ENCODE measurements around the gene RGPD3.
"Not testable (repeated sequence)": the region's sequence is repeated elsewhere in the genome, so short reads cannot be mapped to it uniquely, and the experiment has no call there.

RGPD3 gene

DNA sequence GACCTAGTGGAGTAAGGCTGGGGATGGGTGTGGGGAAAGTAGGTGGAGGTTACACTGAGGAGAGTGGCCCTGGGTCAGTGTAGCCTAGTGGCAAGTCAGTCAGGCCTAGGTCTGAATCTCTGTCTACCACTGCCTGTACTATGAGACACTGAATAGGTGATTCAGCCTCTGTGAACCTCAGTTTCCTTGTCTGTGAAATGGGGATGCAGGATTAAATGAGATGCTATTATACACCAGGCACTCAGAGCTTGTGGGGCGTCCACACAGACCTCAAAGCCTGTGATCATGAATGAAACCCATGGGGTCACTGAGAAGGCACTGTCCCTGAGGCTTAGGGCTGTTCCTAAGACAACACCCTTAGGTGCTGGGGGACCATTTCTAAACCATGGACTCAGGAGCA lies 30.3 kb upstream of the RGPD3 start:
- not testable (repeated sequence) for H3K4me3 ChIP-seq (ENCODE audit: low read length); DNase-seq (ENCODE audit: low read depth)

DNA sequence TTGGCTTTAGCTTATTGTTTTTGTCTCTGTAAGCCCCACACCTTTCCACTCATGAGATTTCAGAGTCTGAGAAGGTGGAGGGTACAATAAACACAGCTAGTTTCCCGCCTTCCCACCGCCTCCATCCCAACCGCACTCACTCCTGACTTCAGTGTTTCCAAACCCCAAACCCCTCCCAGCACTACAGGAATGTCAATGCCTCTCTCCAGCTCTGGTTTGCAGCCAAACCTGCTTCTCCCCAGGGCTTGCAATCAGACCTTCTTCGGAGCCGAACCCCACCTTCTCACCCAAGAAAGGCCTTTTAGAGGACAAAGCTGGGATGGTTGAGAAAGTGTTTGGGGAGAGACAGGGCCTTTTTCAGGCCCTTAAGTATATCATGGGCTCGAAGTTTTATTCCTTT lies 24.7 kb upstream of the RGPD3 start:
- not testable (repeated sequence) for DNase-seq (ENCODE audit: low read depth)

DNA sequence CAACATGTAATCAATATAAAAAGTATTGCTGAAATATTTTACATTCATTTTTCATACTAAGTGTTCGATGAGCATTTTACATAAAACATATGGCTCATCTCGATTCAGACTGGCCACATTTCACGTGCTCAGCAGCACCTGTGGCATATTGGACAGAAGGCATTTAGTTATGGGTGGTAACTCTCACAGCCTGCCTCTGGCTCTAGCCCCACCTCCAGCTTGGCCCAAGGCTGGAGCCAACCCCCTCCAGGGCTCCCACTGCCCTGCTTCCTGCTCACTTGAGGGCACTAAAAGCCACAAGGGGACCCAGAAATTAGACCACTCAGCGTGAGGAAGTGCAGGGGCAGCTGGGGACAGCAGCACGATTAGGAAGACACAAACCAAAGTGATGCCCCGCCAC lies 24.2 kb upstream of the RGPD3 start:
- H3K4me3 ChIP-seq (ENCODE audit: low read length), result not testable (repeated sequence)

More for the DNA sequence above, 24.7 kb upstream of the RGPD3 start:
- H3K4me3 ChIP-seq (ENCODE audit: low read length), result not testable (repeated sequence)

DNA sequence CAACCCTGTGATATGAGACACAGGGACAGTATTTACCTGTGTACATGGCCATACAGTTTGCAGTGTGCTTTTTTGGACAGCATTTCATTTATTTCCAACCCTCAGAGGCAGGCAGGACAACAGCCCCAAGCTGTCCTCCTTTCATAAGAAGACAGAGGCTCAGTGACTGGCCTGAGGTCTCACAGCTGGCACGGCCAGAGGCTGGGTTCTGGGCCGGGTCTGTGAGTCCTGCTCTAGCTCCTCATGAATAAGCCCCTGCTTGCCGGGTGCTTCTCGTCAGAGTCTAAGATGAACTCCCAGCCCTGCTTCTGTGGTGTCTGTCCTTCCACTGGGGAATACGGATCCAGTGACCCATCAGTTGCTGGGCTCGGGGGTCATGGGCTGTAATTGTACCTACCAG lies 21.5 kb upstream of the RGPD3 start:
- not testable (repeated sequence) for DNase-seq (ENCODE audit: low read depth)

More for the DNA sequence above, 24.2 kb upstream of the RGPD3 start:
- not testable (repeated sequence) for DNase-seq (ENCODE audit: low read depth)

DNA sequence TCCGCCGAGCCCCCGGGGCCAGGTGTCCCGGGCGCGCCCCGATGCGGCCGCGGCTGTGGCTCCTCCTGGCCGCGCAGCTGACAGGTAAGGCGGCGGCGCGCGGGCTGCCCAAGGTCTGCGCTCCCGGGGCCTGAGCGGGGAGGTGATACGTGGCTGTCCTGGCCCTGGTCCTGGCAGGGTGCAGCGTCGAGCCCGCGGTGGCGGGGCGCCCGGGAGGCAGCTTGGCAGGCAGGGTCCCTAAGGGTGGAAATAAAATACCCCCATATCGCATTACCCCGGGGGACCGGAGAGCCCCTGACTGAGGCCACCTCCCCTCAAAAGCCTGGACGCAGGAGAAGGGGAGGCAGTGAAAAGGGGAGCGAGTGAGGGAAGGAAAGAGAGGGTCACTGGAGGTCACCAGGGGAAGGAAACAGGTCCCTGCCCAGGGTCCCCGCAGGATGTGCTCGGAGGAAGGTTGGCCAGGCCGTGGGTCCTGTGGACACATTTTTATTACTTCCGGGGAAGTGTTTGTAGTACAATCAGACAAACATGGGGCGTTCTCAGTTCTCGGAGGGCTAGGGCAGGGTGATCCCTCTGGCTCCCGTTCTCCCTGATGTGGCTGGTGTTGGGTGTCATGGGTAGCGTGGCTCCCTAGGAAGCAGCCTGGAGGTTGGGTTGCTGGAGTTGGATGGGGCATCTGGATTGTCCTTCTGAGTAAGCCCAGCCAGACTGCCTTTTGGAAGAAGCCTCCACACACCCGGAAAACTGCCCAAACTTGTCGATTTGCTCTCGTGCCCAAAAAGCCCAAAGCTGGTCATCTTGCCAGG lies 19.4 kb upstream of the RGPD3 start:
- not testable (repeated sequence) for H3K4me3 ChIP-seq (ENCODE audit: low read length); DNase-seq (ENCODE audit: low read depth)

More for the DNA sequence above, 21.5 kb upstream of the RGPD3 start:
- H3K4me3 ChIP-seq (ENCODE audit: low read length), result not testable (repeated sequence)

DNA sequence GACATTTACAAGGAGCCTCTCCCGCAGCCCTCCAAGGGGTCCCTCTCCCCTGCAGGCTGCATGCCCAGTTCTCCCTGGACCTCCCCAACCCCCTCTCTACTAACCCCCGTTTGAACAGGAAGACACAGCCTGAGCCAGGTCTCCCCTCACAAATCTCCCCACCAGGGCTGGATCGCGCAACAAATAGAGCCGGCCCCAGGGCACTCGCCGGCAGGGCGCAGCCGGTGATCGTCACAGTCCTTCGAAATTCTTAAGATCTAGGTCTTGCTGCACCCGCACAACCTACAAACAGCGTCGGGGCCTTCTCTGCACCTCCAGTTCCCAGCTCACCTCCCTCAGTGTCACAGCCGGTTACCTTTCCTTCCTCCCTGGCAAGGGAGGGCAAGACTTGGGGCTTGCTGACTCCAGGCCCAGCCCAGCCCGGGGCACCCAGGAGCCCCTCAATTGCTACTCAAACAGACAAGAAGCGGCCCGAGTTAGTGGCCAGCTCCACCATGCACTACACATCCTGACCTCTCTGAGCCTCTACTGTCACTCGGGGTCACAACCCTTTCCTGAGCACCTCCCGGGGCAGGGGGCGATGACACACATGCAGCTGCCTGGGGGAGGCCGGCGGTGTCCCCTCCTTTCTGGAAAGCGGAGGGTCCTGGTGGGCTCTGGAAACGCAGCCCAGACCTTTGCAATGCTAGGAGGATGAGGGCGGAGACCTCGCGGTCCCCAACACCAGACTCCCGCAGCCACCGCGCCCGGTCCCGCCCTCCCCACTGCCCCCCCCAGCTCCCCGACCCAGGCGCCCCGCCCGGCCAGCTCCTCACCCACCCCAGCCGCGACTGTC lies 18.6 kb upstream of the RGPD3 start, which contains the start of gene CD8B2:
Gene CD8B2, plus strand, starts transcription at position 814 of the 835 bp plus-strand sequence. CDS start 63 bp downstream, outside the sequence.
- H3K4me3 ChIP-seq (ENCODE audit: low read length); DNase-seq (ENCODE audit: low read depth): not testable (repeated sequence)

DNA sequence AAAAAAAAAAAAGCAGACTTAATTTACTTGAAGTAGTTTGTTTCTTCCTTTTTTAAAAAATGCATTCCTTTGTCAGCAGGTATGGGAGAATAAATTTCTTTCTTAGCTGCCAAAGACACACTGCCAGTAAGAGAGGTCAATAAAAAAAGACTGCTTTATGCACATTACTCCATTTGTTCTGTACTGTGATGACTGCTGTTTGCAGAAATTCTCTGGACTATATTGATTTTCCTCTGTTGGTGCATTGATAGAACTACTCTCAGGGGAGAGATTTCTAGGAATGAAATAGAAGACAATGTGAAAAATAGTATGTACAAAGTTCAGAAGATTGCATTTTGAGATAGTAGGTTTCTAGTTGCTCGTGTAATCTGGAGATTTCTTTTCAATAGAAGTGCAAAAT lies 11.3 kb upstream of the RGPD3 start:
- H3K4me3 ChIP-seq (ENCODE audit: low read length); DNase-seq (ENCODE audit: low read depth): not testable (repeated sequence)

DNA sequence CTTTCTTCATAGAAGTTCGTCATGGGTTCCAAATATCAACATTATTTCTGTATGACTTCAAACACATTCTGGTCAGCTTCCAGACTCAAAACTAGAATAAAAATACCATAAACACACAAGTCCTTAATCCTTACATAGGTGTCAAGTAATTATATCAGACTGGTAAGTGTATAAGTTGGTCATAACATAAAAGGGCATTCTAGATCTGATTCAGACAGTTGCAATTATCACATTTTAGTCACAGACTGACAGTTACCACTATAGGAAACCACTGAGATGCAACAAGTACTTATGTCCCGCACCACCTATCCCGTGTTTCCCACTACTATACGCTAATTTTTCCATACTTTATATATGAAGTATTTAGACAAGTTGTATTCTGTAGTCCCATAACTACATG lies 9.4 kb upstream of the RGPD3 start:
- H3K4me3 ChIP-seq (ENCODE audit: low read length); DNase-seq (ENCODE audit: low read depth): not testable (repeated sequence)

DNA sequence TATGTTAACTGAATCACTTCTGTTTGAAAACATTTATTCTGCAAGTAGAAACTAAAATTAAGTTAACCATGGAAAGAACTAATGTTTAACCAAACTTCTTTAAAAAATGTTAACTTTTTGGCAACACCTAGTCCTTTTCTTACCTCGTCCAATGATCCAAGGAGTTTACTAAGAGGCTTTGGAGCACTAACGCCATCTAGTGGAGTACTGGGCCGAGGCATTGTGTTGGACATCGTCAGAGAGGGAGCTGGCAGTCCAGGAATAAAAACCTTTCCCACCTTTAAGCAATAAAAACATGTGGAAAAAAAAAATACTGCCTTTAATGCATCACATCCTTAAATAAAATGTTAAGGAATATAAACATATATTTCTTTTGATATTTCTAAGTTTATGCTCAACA lies 2.4 kb upstream of the RGPD3 start:
- TF ChIP-seq, protein P1, sequence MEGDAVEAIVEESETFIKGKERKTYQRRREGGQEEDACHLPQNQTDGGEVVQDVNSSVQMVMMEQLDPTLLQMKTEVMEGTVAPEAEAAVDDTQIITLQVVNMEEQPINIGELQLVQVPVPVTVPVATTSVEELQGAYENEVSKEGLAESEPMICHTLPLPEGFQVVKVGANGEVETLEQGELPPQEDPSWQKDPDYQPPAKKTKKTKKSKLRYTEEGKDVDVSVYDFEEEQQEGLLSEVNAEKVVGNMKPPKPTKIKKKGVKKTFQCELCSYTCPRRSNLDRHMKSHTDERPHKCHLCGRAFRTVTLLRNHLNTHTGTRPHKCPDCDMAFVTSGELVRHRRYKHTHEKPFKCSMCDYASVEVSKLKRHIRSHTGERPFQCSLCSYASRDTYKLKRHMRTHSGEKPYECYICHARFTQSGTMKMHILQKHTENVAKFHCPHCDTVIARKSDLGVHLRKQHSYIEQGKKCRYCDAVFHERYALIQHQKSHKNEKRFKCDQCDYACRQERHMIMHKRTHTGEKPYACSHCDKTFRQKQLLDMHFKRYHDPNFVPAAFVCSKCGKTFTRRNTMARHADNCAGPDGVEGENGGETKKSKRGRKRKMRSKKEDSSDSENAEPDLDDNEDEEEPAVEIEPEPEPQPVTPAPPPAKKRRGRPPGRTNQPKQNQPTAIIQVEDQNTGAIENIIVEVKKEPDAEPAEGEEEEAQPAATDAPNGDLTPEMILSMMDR (conservative IDR thresholded peaks at IDR 0.05; ENCODE audit: low read depth, low read length), result peak; percentile 17
- not testable (repeated sequence) for DNase-seq (ENCODE audit: low read depth); H3K4me3 ChIP-seq (ENCODE audit: low read length)

DNA sequence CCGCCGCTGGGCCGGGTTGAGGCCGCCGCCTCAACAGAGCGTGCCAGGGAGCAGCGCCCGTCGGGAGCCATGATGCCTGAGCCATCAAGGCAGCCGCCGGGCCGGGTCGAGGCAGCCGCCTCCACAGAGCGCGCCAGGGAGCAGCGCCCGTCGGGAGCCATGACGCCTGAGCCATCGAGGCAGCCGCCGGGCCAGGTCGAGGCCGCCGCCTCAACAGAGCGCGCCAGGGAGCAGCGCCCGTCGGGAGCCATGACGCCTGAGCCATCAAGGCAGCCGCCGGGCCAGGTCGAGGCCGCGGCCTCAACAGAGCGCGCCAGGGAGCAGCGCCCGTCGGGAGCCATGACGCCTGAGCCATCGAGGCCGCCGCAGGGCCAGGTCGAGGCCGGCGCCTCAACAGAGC lies 697 bp downstream of the RGPD3 start:
- DNase-seq (ENCODE audit: low read depth); H3K4me3 ChIP-seq (ENCODE audit: low read length): not testable (repeated sequence)

DNA sequence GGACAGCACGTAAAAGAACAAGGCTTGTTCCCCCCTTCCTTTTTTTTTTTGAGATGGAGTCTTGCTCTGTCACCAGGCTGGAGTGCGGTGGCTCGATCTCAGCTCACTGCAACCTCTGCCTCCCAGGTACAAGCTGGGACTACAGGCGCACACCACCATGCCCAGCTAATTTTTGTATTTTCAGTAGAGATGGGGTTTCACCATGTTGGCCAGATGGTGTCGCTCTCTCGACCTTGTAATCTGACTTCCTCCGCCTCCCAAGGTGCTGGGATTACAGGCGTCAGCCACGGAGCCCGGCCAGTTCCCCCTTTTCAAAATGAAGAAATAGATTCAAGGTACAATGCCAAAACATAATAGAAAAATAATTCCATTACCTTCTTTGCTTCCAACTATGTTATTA lies 6.3 kb downstream of the RGPD3 start:
- not testable (repeated sequence) for DNase-seq (ENCODE audit: low read depth)

DNA sequence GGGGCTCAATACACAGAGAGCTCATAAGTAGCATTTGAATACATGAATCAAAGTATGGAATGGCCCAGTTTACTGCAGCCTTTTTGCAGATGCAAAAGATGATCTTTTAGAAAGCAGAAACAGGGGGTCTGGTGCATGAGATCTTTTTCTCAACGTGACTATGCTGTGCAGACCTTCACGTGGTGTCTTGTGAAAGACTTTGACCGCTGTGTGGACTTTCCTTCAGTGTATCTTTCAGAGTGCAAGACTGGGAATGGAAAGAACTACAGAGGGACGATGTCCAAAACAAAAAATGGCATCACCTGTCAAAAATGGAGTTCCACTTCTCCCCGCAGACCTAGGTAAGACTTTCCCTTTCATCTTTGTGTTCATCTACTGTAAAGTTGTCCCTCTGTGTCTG lies 77.5 kb downstream of the RGPD3 start:
- H3K4me3 ChIP-seq (ENCODE audit: low read length); DNase-seq (ENCODE audit: low read depth): not testable (repeated sequence)

More for the DNA sequence above, 6.3 kb downstream of the RGPD3 start:
- not testable (repeated sequence) for H3K4me3 ChIP-seq (ENCODE audit: low read length)

DNA sequence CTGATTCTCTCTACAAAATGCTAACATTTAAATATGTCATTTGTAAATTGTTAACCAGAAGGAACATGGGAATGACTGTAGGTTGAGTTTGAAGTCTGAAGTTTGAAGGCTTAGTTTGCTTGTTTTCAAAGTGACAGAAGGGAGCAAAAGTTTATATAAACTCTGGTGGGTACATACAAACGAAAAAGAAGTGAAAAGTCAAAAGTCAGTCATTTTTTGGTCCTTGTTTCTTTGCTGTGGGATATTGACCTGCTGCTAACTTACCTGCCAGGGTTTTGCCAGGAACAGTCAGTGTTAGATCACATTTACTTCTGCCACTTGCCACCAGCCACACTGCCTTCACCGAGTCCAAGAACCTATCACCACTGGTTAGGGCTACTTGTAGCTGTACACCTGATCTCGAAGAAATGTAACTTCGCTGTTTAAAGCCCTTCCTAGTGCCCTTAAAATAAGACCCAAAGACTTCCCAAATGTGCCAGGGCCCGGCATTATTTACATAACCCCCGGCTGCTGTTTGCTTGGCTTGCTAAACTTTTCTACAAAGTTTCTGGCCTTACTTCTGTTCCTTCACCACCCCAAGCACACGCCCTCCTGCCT lies 79.3 kb downstream of the RGPD3 start:
- DNase-seq (ENCODE audit: low read depth); H3K4me3 ChIP-seq (ENCODE audit: low read length): not testable (repeated sequence)

DNA sequence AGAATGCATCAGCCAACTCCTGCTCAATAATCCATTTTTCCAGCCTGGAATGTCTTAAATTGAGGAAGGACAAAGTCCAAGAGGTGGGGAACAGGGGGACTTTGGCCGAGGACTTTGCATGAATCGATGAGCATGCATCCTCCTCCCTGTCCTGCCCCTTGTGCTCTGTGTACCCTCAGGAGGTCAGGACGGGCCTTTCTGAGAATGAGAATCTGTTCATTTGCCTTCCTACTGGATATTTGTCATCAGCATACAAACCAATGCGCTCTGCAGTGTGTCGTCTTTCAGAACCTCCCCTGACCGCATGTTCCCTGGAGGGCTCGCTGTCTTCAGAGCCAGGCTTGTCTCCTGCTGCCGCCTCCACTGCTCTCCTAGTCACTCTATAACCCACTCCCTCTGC lies 83.7 kb downstream of the RGPD3 start:
- DNase-seq (ENCODE audit: low read depth); H3K4me3 ChIP-seq (ENCODE audit: low read length): not testable (repeated sequence)

DNA sequence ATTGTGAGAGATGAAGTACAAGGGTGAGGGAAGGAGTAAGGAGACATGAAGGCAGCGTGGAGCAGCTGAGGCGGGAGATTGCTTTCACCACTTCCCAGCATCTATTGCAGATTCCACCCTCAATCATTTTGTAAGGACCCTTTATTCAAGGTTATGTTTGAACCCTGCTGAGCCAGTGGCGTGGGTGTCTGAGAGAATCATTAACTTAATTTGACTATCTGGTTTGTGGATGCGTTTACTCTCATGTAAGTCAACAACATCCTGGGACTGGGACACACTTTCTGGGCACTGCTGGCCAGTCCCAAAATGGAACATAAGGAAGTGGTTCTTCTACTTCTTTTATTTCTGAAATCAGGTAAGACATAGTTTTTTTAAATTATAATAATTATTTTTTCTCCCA lies 86.3 kb downstream of the RGPD3 start:
- DNase-seq (ENCODE audit: low read depth), result not testable (repeated sequence)

DNA sequence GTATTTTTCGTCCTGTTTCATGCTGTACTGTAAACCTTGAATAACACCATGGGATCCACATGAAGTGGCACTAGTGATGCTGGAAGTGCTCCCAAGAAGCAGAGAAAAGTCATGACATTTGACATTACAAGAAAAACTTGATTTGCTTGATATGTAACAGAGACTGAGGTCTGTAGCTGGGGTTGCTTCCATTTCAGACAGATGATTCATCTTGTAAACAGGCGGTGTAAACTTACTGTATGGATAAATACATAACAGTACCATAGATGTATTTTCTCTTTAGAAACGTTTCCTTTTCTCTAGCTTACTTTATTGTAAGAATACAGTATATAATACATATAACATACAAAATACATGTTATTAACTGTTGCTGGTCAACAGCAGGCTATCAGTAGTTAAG lies 88.6 kb downstream of the RGPD3 start:
- not testable (repeated sequence) for DNase-seq (ENCODE audit: low read depth); H3K4me3 ChIP-seq (ENCODE audit: low read length)

More for the DNA sequence above, 86.3 kb downstream of the RGPD3 start:
- not testable (repeated sequence) for H3K4me3 ChIP-seq (ENCODE audit: low read length)

DNA sequence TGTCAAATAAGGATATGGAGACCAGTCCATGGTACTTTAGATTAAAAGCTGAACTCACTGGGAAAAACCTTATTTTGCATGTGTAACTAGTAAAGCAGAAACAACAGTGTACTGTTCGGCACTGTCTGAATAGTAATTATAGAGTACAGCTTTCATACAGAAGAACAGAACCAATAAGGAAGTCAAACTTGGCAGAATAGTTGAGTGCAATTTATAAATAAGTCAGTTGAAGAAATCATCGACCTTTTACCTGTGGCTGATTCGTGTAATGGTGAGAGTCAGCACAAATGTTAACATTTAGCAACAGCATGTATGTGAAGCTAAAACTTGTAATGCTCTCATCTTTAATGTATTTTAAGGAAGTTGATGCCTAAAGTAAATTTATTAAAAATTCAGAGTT lies 99.0 kb downstream of the RGPD3 start:
- H3K4me3 ChIP-seq (ENCODE audit: low read length); DNase-seq (ENCODE audit: low read depth): not testable (repeated sequence)

Data from retinal pigment epithelial cell (primary cell).